Measurements from ENCODE around the gene C16orf54. TPM values are rescaled to one million over a fixed set of nuclear protein-coding genes. Genes with fewer than 3 reads are reported as not detected.
"Not testable (repeated sequence)": the region's sequence is repeated elsewhere in the genome, so short reads cannot be mapped to it uniquely, and the experiment has no call there.

Gene C16orf54
- total RNA-seq, 4 donors from 2014 or later: 0.22 to 0.83 (median 0.37) TPM

GRCh38 chr16:29736764-29737163, 9.0 kb downstream of the C16orf54 start:
- intact Hi-C loops (cut with DNase I): no loop called here
- H3K36me3 ChIP-seq: no peaks in the 10 kb centered on the region
- WGBS, 2 donors: 81 to 89% methylated on average over 6 of the region's 6 CpGs
- no peaks in the 10 kb centered on the region for H3K4me1 ChIP-seq
- H3K27me3 ChIP-seq: no peaks in the 10 kb centered on the region
- no peaks in the 10 kb centered on the region for H3K9me3 ChIP-seq
- no peak for DNase-seq
- TF ChIP-seq POLR2A (IDR thresholded peaks at IDR 0.05): no peak
- TF ChIP-seq CTCF (IDR thresholded peaks at IDR 0.05): no peak
- H3K4me3 ChIP-seq (replicated peaks in 1 of 3): no peak overlapping the region
- no peak overlapping the region for H3K27ac ChIP-seq

- no peaks in the 10 kb centered on the region for H3K36me3 ChIP-seq
- peaks cover 0 to under 1% of the 10 kb centered on the region in 2 donors for H3K4me1 ChIP-seq
- no peak for TF ChIP-seq CTCF (IDR thresholded peaks at IDR 0.05)
- TF ChIP-seq POLR2A (IDR thresholded peaks at IDR 0.05): no peak
- H3K27ac ChIP-seq: no peak overlapping the region
- no peaks in the 10 kb centered on the region for H3K27me3 ChIP-seq
- H3K4me3 ChIP-seq (replicated peaks in 1 of 3): no peak overlapping the region
- intact Hi-C loops (cut with DNase I): no loop called here
- no peak for DNase-seq
- 56 to 64% methylated on average over 5 of the region's 5 CpGs for WGBS, 2 donors
- no peaks in the 10 kb centered on the region for H3K9me3 ChIP-seq
These were observed 9.7 kb downstream of the C16orf54 start for GRCh38 chr16:29736112-29736511.

- DNase-seq: no peak
- intact Hi-C loops (cut with DNase I): no loop called here
- no peak overlapping the region for H3K27ac ChIP-seq
- no peaks in the 10 kb centered on the region for H3K27me3 ChIP-seq
- H3K4me1 ChIP-seq: peaks cover 0 to 3% of the 10 kb centered on the region in 2 donors
- H3K4me3 ChIP-seq (replicated peaks in 1 of 3): no peak overlapping the region
- no peaks in the 10 kb centered on the region for H3K9me3 ChIP-seq
- H3K36me3 ChIP-seq: no peaks in the 10 kb centered on the region
- TF ChIP-seq CTCF (IDR thresholded peaks at IDR 0.05) (no peak), POLR2A (IDR thresholded peaks at IDR 0.05) (no peak)
- 39 to 95% methylated on average over 1 of the region's 1 CpG for WGBS, 2 donors
These were observed 11.0 kb downstream of the C16orf54 start for GRCh38 chr16:29734786-29735185.

GRCh38 chr16:29731768-29732601, 13.8 kb downstream of the C16orf54 start:
- intact Hi-C loops (cut with DNase I); DNase-seq; H3K27ac ChIP-seq; H3K27me3 ChIP-seq; H3K9me3 ChIP-seq; H3K4me3 ChIP-seq (replicated peaks in 1 of 3); H3K36me3 ChIP-seq; H3K4me1 ChIP-seq: not testable (repeated sequence)
- WGBS, 2 donors: 82 to 87% methylated on average over 13 of the region's 13 CpGs

GRCh38 chr16:29730649-29731048, 15.1 kb downstream of the C16orf54 start:
- H3K36me3 ChIP-seq: no peaks in the 10 kb centered on the region
- peaks cover 0 to 6% of the 10 kb centered on the region in 2 donors for H3K4me1 ChIP-seq
- intact Hi-C loops (cut with DNase I): no loop called here
- no peak overlapping the region for H3K27ac ChIP-seq
- H3K27me3 ChIP-seq: no peaks in the 10 kb centered on the region
- DNase-seq: no peak
- WGBS, 2 donors: 34 to 45% methylated on average over 7 of the region's 7 CpGs
- H3K4me3 ChIP-seq (replicated peaks in 1 of 3): no peak overlapping the region
- H3K9me3 ChIP-seq: no peaks in the 10 kb centered on the region
- TF ChIP-seq CTCF (IDR thresholded peaks at IDR 0.05): no peak
- no peak for TF ChIP-seq POLR2A (IDR thresholded peaks at IDR 0.05)
